GM18868 (cell line): ENCODE data around the gene KRT80.

Experiments used
- ATAC-seq: cut with Tn5 transposase; IDR thresholded peaks from one replicate; pipeline ENCODE4 v1.9.1; 2021; ENCODE audit warnings: mild to moderate bottlenecking, moderate library complexity; ENCODE audit not compliant: unreplicated experiment

KRT80 gene

GRCh38 chr12:52211716-52212585 is 20.1 kb upstream of the KRT80 start:
- no peak for ATAC-seq

GRCh38 chr12:52210925-52211650 is 19.3 kb upstream of the KRT80 start:
- no peak for ATAC-seq

GRCh38 chr12:52210186-52210924 is 18.5 kb upstream of the KRT80 start:
- no peak for ATAC-seq

GRCh38 chr12:52209321-52209720 is 17.5 kb upstream of the KRT80 start:
- ATAC-seq, result no peak

- no peak for ATAC-seq
These were observed 16.8 kb upstream of the KRT80 start for GRCh38 chr12:52208424-52209165.

GRCh38 chr12:52207895-52208294 is 16.1 kb upstream of the KRT80 start:
- ATAC-seq, result no peak

GRCh38 chr12:52207106-52207505 is 15.3 kb upstream of the KRT80 start:
- no peak for ATAC-seq

- ATAC-seq, result no peak
These were observed 14.7 kb upstream of the KRT80 start for GRCh38 chr12:52206304-52207040.

GRCh38 chr12:52205612-52206303 is 13.9 kb upstream of the KRT80 start:
- ATAC-seq, result no peak

GRCh38 chr12:52204931-52205505 is 13.2 kb upstream of the KRT80 start:
- ATAC-seq, result no peak

- ATAC-seq, result no peak
These were observed 12.5 kb upstream of the KRT80 start for GRCh38 chr12:52204095-52204930.

GRCh38 chr12:52203079-52203921 is 11.5 kb upstream of the KRT80 start:
- no peak for ATAC-seq

GRCh38 chr12:52202361-52203078 is 10.7 kb upstream of the KRT80 start:
- no peak for ATAC-seq

- ATAC-seq, result no peak
These were observed 9.6 kb upstream of the KRT80 start for GRCh38 chr12:52201451-52201839.

GRCh38 chr12:52200781-52201450 is 9.1 kb upstream of the KRT80 start:
- no peak for ATAC-seq

- no peak for ATAC-seq
These were observed 8.4 kb upstream of the KRT80 start for GRCh38 chr12:52200086-52200780.
